ENCODE data around the gene MICAL1. TPM values are rescaled to one million over a fixed set of nuclear protein-coding genes. Genes with fewer than 3 reads are reported as not detected.

The MICAL1 gene
- total RNA-seq, 4 donors from 2014 or later, result 20.0 to 27.1 (median 23.5) TPM

GRCh38 chr6:109478222-109478805 is 22.7 kb upstream of the MICAL1 start:
- intact Hi-C loops (cut with DNase I), result no loop called here
- Histone ChIP-seq H3K27ac (replicated peaks in 1 of 4) (no peak overlapping the region), H3K36me3 (peaks cover 12 to 64% (median 40%) of the 10 kb centered on the region in 4 donors), H3K27me3 (no peaks in the 10 kb centered on the region), H3K4me1 (peaks cover 36 to 63% (median 60%) of the 10 kb centered on the region in 4 donors), H3K4me3 (no peak overlapping the region), H3K9me3 (no peaks in the 10 kb centered on the region)
- no peak for DNase-seq (ENCODE audit: extremely low spot score)
- 90% methylated on average over 9 of the region's 9 CpGs for WGBS
- TF ChIP-seq EP300 (IDR thresholded peaks at IDR 0.05) (no peak), POLR2A (IDR thresholded peaks at IDR 0.05; ENCODE audit: low read depth) (no peak), POLR2AphosphoS5 (IDR thresholded peaks at IDR 0.05) (no peak), CTCF (IDR thresholded peaks at IDR 0.05) (no peak)

GRCh38 chr6:109477725-109478124 is 22.2 kb upstream of the MICAL1 start:
- Histone ChIP-seq H3K27me3 (no peaks in the 10 kb centered on the region), H3K27ac (replicated peaks in 1 of 4) (no peak overlapping the region), H3K9me3 (no peaks in the 10 kb centered on the region), H3K4me1 (peaks cover 36 to 63% (median 60%) of the 10 kb centered on the region in 4 donors), H3K36me3 (peaks cover 18 to 70% (median 46%) of the 10 kb centered on the region in 4 donors), H3K4me3 (no peak overlapping the region)
- TF ChIP-seq CTCF (IDR thresholded peaks at IDR 0.05) (no peak), POLR2AphosphoS5 (IDR thresholded peaks at IDR 0.05) (no peak), EP300 (IDR thresholded peaks at IDR 0.05) (no peak), POLR2A (IDR thresholded peaks at IDR 0.05; ENCODE audit: low read depth) (no peak)
- intact Hi-C loops (cut with DNase I), result no loop called here
- 74% methylated on average over 2 of the region's 2 CpGs for WGBS
- DNase-seq (ENCODE audit: extremely low spot score), result no peak

- Histone ChIP-seq H3K4me3 (no peak overlapping the region), H3K36me3 (peaks cover 18 to 75% (median 51%) of the 10 kb centered on the region in 4 donors), H3K27ac (replicated peaks in 1 of 4) (no peak overlapping the region), H3K9me3 (no peaks in the 10 kb centered on the region), H3K27me3 (no peaks in the 10 kb centered on the region), H3K4me1 (peaks cover 33 to 57% (median 56%) of the 10 kb centered on the region in 4 donors)
- intact Hi-C loops (cut with DNase I), result no loop called here
- TF ChIP-seq CTCF (IDR thresholded peaks at IDR 0.05) (no peak), POLR2A (IDR thresholded peaks at IDR 0.05; ENCODE audit: low read depth) (no peak), EP300 (IDR thresholded peaks at IDR 0.05) (no peak), POLR2AphosphoS5 (IDR thresholded peaks at IDR 0.05) (no peak)
- no peak for DNase-seq (ENCODE audit: extremely low spot score)
- whole genome bisulfite sequencing, result 100% methylated on average over 2 of the region's 2 CpGs
Observed at GRCh38 chr6:109477184-109477583, 21.6 kb upstream of the MICAL1 start.

- TF ChIP-seq EP300 (IDR thresholded peaks at IDR 0.05) (no peak), CTCF (IDR thresholded peaks at IDR 0.05) (no peak), POLR2A (IDR thresholded peaks at IDR 0.05; ENCODE audit: low read depth) (no peak), POLR2AphosphoS5 (IDR thresholded peaks at IDR 0.05) (no peak)
- Histone ChIP-seq H3K4me1 (peaks cover 19 to 42% (median 41%) of the 10 kb centered on the region in 4 donors), H3K27me3 (no peaks in the 10 kb centered on the region), H3K36me3 (peaks cover 26 to 79% (median 61%) of the 10 kb centered on the region in 4 donors), H3K9me3 (no peaks in the 10 kb centered on the region), H3K27ac (replicated peaks in 1 of 4) (no peak overlapping the region), H3K4me3 (no peak overlapping the region)
- 89% methylated on average over 2 of the region's 2 CpGs for WGBS
- intact Hi-C loops (cut with DNase I), result no loop called here
- no peak for DNase-seq (ENCODE audit: extremely low spot score)
Observed at GRCh38 chr6:109475625-109476024, 20.1 kb upstream of the MICAL1 start.

- intact Hi-C loops (cut with DNase I), result no loop called here
- peaks cover 27 to 81% (median 66%) of the 10 kb centered on the region in 4 donors for H3K36me3 ChIP-seq
- 90% methylated on average over 4 of the region's 4 CpGs for WGBS
Observed at GRCh38 chr6:109474995-109475394, 19.4 kb upstream of the MICAL1 start.

More at GRCh38 chr6:109474995-109475394, 19.4 kb upstream of the MICAL1 start:
- H3K27ac ChIP-seq (replicated peaks in 1 of 4), result no peak overlapping the region
- no peak for DNase-seq (ENCODE audit: extremely low spot score)
- H3K4me3 ChIP-seq, result no peak overlapping the region
- no peaks in the 10 kb centered on the region for H3K9me3 ChIP-seq
- TF ChIP-seq POLR2A (IDR thresholded peaks at IDR 0.05; ENCODE audit: low read depth), result no peak
- TF ChIP-seq CTCF (IDR thresholded peaks at IDR 0.05), result no peak
- TF ChIP-seq POLR2AphosphoS5 (IDR thresholded peaks at IDR 0.05), result no peak
- no peak for TF ChIP-seq EP300 (IDR thresholded peaks at IDR 0.05)
- H3K4me1 ChIP-seq, result peaks cover 13 to 36% (median 34%) of the 10 kb centered on the region in 4 donors
- H3K27me3 ChIP-seq, result no peaks in the 10 kb centered on the region

Data from esophagus muscularis mucosa (tissue), 4 donors.